ENCODE results near the gene PPIL6.

GRCh38 chr6:109345986-109346385 lies 94.4 kb downstream of the PPIL6 start:
- TF ChIP-seq CTCF (optimal IDR thresholded peaks at IDR 0.05 in 1 of 3, IDR thresholded peaks at IDR 0.05 in 1 of 3, conservative IDR thresholded peaks at IDR 0.05 in 1 of 3; ENCODE audit: extremely low read depth in 1 of 3, insufficient read depth in 2 of 3, low read length in 3 of 3) (no peak), EZH2 (IDR thresholded peaks at IDR 0.05; ENCODE audit: low read length) (no peak)
